ENCODE results near the gene PPP3R1. TPM values are rescaled to one million over a fixed set of nuclear protein-coding genes. Genes with fewer than 3 reads are reported as not detected.

Gene PPP3R1
- total RNA-seq, 1 donor from 2014 or later, result 14.5 TPM

GRCh38 chr2:68246396-68246795 lies 5.9 kb downstream of the PPP3R1 start:
- H3K4me3 ChIP-seq (ENCODE audit: low read depth, low read length), result no peak overlapping the region

GRCh38 chr2:68245672-68246071 lies 6.7 kb downstream of the PPP3R1 start:
- no peak for DNase-seq (ENCODE audit: low read depth)
- no peak for TF ChIP-seq CTCF (conservative IDR thresholded peaks at IDR 0.05; ENCODE audit: low read depth, low read length)
- H3K4me3 ChIP-seq (ENCODE audit: low read depth, low read length), result no peak overlapping the region

More at GRCh38 chr2:68246396-68246795, 5.9 kb downstream of the PPP3R1 start:
- no peak for DNase-seq (ENCODE audit: low read depth)
- no peak for TF ChIP-seq CTCF (conservative IDR thresholded peaks at IDR 0.05; ENCODE audit: low read depth, low read length)

DNA sequence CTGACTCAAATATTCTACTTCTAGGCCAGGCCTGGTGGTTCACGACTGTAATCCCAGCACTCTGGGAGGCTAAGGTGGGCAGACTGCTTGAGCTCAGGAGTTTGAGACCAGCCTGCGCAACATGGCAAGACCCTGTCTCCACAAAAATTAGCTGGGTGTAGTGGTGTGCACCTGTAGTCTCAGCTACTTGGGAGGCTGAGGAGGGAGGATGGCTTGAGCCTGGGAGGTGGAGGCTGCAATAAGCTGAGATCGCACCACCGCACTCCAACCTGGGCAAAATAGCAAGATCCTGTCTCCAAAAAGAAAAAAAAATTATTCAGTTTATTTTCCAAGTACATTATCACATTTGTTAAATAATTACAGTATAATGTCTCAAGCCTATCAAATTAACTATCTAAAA lies 7.3 kb downstream of the PPP3R1 start:
- DNase-seq (ENCODE audit: low read depth), result no peak
- no peak for TF ChIP-seq CTCF (conservative IDR thresholded peaks at IDR 0.05; ENCODE audit: low read depth, low read length)
- no peak overlapping the region for H3K4me3 ChIP-seq (ENCODE audit: low read depth, low read length)

- DNase-seq (ENCODE audit: low read depth), result no peak
- peak; percentile 34 for TF ChIP-seq CTCF (conservative IDR thresholded peaks at IDR 0.05; ENCODE audit: low read depth, low read length)
- no peak overlapping the region for H3K4me3 ChIP-seq (ENCODE audit: low read depth, low read length)
Observed at GRCh38 chr2:68244456-68244855, 7.9 kb downstream of the PPP3R1 start.

DNA sequence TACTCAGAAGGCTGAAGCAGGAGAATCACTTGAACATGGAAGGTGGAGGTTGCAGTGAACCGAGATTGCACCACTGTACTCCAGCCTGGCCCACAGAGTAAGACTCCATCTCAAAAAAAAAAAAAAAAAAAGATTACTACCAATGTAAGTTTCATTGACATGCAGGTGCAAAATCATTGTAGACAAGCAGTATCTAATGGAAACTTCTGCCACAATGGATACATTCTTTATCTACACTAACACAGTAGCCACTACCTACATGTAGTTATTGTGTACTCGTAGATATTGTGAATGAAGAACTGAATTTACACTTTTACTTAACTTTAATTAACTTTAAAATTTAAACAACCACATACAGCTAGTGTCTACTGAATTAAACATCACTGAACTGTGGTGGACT lies 10.6 kb downstream of the PPP3R1 start:
- DNase-seq (ENCODE audit: low read depth), result no peak
- TF ChIP-seq CTCF (conservative IDR thresholded peaks at IDR 0.05; ENCODE audit: low read depth, low read length), result no peak
- H3K4me3 ChIP-seq (ENCODE audit: low read depth, low read length), result no peak overlapping the region

DNA sequence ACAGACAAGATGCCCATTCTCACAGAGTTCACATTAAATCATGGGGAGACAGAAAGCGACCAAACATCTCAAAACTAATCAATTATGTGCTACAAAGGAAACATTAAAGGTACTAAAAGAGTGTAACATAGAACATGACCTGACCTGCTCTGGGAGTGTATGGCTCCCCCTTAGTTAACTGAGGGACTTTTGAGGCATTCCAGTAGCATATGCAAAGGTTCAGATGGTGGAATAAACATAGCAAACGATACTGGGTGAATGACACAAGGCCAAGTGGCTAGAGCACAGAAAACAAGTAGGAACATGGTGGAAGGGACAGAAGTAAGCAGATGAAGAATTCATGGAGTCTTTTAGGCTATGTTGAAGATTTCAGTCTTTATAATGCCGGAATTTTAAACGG lies 11.9 kb downstream of the PPP3R1 start:
- no peak overlapping the region for H3K4me3 ChIP-seq (ENCODE audit: low read depth, low read length)
- TF ChIP-seq CTCF (conservative IDR thresholded peaks at IDR 0.05; ENCODE audit: low read depth, low read length), result no peak
- DNase-seq (ENCODE audit: low read depth), result no peak

- DNase-seq (ENCODE audit: low read depth), result no peak
- TF ChIP-seq CTCF (conservative IDR thresholded peaks at IDR 0.05; ENCODE audit: low read depth, low read length), result no peak
Observed at GRCh38 chr2:68238955-68239822, 13.1 kb downstream of the PPP3R1 start.

More at GRCh38 chr2:68238955-68239822, 13.1 kb downstream of the PPP3R1 start:
- no peak overlapping the region for H3K4me3 ChIP-seq (ENCODE audit: low read depth, low read length)
